GM06990 (cell line): ENCODE data around the gene AMACR.

ENCODE experiments used
- DNase-seq: peaks from one replicate; pipeline ENCODE4 v3.0.0-alpha.2; 2011; ENCODE audit not compliant: insufficient read length; ENCODE audit errors: extremely low read depth
- H3K27me3 ChIP-seq: replicated peaks from 2 replicates; pipeline ENCODE4 v1.6.0; 2011; ENCODE audit warnings: low read length; ENCODE audit not compliant: control insufficient read depth, insufficient read depth
- H3K36me3 ChIP-seq: 2 replicates; pipeline ENCODE4 v1.5.1; 2011; ENCODE audit warnings: low read length; ENCODE audit not compliant: control insufficient read depth, insufficient read depth
- H3K4me3 ChIP-seq: replicated peaks from 2 replicates; pipeline ENCODE4 v1.5.1; 2011; ENCODE audit warnings: low read depth, mild to moderate bottlenecking, control low read depth, low read length
- CTCF ChIP-seq: IDR thresholded peaks from 2 replicates; pipeline ENCODE4 v1.5.1; 2011; ENCODE audit warnings: low read length, control low read depth, mild to moderate bottlenecking, inconsistent platforms; ENCODE audit not compliant: insufficient read depth, poor library complexity, severe bottlenecking

Gene AMACR

DNA sequence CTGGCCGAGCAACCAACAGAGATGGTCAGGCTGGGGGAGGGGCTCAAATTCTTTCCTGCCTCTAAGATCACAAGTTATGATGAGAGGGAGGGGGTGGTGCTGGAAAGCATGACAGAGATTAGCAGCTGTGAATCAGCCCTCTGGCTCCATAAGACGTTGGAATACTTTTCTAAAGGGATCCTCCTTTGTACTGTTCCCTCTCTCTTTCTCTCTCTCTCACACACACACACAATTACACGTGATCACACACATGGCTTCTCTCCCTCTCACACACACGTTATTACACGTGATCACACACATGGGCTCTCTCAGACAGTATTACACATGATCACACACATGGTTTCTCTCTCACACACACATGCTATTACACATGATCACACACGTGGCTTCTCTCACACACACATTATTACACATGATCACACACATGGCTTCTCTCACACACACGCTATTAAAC, 23.2 kb downstream of the AMACR start, which contains the start of gene SLC45A2:
SLC45A2 (minus strand) TSS at position 23 of the 454 bp plus-strand sequence. CDS start 110 bp downstream, outside the sequence.
- no peak for TF ChIP-seq CTCF
- no peak for DNase-seq
- H3K4me3 ChIP-seq: no peak within 1 kb of the TSS
- H3K36me3 ChIP-seq: no peaks in the 10 kb centered on the region; the same call in 1 of the 2 replicates
- no peaks in the 10 kb centered on the region for H3K27me3 ChIP-seq

- TF ChIP-seq CTCF: no peak
- H3K4me3 ChIP-seq: no peak overlapping the region
- no peaks in the 10 kb centered on the region for H3K27me3 ChIP-seq
- no peaks in the 10 kb centered on the region; the same call in 1 of the 2 replicates for H3K36me3 ChIP-seq
- DNase-seq: no peak
These were observed 23.7 kb downstream of the AMACR start for GRCh38 chr5:33984178-33984577.

DNA sequence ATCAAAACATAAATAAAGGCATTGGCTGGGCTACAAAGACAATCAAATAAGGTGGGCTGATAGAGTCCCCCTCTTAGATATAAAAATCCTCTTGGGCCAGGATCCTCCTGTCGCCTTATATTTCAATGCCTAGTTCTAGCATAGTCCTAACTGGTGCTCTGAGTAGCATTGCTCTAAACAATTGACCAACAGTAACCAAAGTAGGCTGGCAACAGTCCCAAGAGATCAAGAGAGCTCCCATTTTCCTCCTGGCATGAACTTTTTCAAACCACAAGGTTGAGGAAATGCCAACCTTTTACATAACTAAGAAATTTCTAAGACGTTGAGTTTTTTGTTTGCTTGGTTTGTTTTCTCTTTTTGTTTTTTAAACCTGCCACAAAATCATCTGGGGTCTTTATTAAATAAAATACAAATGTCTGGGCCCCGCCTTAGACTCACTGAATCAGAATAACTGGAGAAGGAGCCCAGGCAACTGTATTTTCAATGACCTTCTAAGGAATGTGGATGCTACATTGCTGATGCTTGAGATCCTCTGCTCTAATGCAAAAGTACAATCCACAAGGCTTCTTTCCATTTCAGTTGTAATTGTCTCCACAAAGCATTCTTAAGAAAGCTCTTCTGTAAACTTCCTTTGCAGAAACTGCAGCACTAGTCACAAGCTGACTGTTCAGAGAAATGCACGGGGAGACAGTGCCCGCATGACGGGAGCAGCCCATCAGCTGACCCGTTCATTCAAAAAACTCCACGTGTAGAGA, 26.3 kb downstream of the AMACR start:
- DNase-seq: no peak
- no peaks in the 10 kb centered on the region for H3K36me3 ChIP-seq
- no peak for TF ChIP-seq CTCF
- no peaks in the 10 kb centered on the region for H3K27me3 ChIP-seq
- no peak overlapping the region for H3K4me3 ChIP-seq

GRCh38 chr5:33980030-33980429, 27.8 kb downstream of the AMACR start:
- TF ChIP-seq CTCF: no peak
- Histone ChIP-seq H3K36me3 (no peaks in the 10 kb centered on the region), H3K4me3 (no peak overlapping the region), H3K27me3 (no peaks in the 10 kb centered on the region)
- DNase-seq: no peak

DNA sequence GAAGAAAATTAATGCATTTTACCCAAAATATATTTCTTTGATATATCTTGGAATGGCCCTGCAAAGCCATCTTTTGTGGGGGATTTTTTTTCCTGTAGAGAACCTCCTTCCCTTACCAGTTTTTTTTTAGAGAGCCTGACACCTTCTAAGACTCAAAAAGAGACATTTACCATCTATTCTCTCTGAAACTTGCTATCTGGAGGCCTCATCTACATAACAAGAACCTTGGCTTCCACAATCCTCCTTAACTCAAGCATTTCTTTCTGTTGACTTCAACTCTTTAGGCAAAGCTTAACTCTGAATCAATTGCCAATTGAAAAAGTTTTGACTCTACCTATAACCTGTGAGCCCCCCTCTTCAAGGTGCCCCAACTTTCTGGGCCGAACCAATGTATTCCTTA, 29.5 kb downstream of the AMACR start:
- no peak for DNase-seq
- no peak overlapping the region for H3K4me3 ChIP-seq
- H3K27me3 ChIP-seq: no peaks in the 10 kb centered on the region
- no peak for TF ChIP-seq CTCF
- H3K36me3 ChIP-seq: no peaks in the 10 kb centered on the region

GRCh38 chr5:33976307-33976706, 31.5 kb downstream of the AMACR start:
- H3K4me3 ChIP-seq: no peak overlapping the region
- no peak for DNase-seq
- no peaks in the 10 kb centered on the region for H3K27me3 ChIP-seq
- no peak for TF ChIP-seq CTCF
- H3K36me3 ChIP-seq: no peaks in the 10 kb centered on the region
